Tibial nerve (tissue), 4 donors: ENCODE results near the gene TRMT11.

ENCODE experiments used
- CTCF ChIP-seq, 5 experiments: fragments of 200-600 bp in 3 of 5; fragments of 450-650 bp in 2 of 5; sonication (generic) in 3 of 5; IDR thresholded peaks; one replicate each; pipeline ENCODE4 v1.5.1; 2016 to 2019; ENCODE audit warnings: antibody characterized with exemption in 5 of 5, mild to moderate bottlenecking in 3 of 5, moderate library complexity in 2 of 5
- EP300 ChIP-seq, 2 donors: sonication (generic); formaldehyde crosslinking; IDR thresholded peaks; one replicate each; pipeline ENCODE4 v1.6.1; 2017; ENCODE audit warnings: antibody characterized with exemption in 2 of 2, mild to moderate bottlenecking in 1 of 2
- POLR2A ChIP-seq, 2 donors: fragments of 450-650 bp; IDR thresholded peaks; one replicate each; pipeline ENCODE4 v1.6.1; 2017; ENCODE audit warnings: antibody characterized with exemption in 2 of 2, mild to moderate bottlenecking in 2 of 2, moderate library complexity in 2 of 2

GRCh38 chr6:125966569-125966968, 19.8 kb upstream of the TRMT11 start:
- no peak for TF ChIP-seq CTCF (IDR thresholded peaks at IDR 0.05)
- TF ChIP-seq POLR2A (IDR thresholded peaks at IDR 0.05): no peak
- no peak for TF ChIP-seq EP300 (IDR thresholded peaks at IDR 0.05)
